HG02973 (cell line): ENCODE data around the gene HHATL.

Source experiments
- ATAC-seq: cut with Tn5 transposase; IDR thresholded peaks from one replicate; pipeline ENCODE4 v1.9.1; 2021; ENCODE audit warnings: moderate library complexity; ENCODE audit not compliant: unreplicated experiment

HHATL gene

DNA sequence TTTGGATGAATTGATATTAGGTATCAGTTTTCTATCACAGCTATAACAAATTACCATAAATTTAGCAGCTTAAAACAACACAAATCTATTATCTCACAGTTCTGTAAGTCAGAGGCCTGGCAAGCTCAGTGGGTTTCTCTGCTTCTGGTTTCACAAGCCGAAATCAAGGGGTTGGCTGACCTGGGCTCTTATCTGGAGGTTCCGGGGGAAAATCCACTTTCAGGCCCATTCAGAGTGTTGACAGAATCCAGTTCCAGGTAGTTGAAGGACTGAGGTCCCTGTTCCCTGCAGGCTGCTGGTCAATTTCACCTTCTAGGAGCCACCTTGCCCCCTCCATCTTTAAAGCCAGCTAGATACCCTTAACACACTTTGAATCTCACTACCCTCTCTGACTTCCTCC, 11.1 kb upstream of the HHATL start:
- ATAC-seq: no peak

DNA sequence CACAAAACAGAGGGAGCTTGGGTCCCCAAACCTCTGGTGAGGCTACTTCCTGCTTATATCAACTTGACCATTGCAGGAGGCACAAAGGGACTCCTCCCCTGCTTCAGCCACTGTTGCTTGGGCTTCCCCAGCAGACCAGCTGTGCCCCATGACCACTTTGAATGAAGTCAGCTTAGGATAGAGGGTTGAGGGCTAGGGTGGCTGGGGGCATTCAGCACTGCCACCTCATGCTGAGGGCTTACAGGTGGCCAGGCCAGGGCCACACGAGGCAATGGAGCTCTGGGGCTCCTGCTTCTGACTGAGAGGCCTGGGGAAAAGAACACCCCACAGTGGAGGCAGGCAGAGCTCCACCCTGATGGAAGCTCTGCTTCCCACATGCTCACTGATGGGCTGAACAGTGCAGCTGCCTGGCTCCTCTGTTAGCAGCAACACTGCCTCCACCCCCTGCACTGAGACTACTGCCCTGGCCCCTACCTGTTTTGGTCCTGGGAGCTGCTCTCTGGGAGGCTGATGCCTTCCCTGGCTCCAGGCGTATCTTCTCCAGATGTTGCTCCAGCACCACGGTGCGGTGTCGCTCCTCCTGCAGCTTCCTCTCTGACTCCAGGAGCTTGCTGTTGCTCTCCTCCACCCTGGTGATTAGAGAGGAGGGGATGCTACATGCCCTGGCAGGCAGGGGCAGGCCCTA, 10.2 kb upstream of the HHATL start:
- no peak for ATAC-seq

DNA sequence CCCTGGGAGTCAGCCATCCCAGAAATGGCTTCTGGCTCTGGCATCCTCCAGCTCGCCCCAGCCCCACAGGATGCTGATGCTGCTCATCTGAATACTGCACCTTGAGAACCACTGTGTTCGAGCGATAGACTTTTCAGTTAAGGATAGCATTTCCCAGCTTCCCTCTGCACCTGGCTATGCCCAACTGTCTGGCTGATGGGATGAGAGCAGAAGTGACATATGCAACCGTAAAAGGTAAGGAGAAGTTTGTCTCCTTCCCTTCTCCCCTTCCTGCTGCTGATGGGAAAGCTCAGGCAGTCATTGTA, 9.7 kb upstream of the HHATL start:
- no peak for ATAC-seq

DNA sequence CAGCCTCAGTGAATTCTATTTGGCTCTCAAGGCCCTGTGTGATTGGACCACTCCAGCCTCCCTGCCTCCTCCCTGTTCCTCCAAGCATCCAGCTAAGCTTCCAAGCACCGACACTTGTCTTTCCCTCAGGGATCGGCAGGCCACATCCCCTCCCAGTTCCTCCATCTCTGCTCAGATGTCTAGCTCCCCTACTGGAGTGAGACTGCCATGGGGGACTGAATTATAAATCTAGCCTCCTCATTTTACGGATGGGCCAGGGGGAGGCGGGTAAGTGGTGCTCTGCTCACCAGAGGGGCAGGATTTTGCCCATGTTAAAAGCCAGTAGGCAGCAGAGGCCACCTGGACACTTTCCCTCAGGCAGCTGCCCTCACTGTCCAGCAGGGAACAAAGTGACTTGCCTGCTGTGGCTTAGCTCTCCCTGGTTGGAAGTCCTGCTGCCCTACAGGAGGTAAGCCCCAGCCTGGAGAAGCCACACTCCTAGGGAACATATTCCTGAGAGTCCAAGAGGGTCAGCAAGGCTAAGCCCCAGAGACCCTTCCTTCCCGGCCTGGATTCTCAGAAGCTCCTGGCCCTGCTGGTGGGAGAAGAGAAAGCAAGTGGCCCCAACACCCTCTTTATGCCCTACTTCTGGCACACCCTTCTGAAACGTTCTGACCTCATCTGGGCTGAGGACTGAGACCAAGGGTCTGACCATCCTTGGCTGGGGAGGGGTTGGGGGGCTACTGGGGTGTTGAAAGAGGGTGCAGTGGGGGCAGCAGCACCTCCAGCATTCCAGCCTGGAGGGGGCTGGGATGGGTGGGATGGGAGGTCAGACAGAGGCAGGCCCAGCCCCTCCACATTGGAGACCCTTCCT, 9.1 kb upstream of the HHATL start:
- no peak for ATAC-seq

DNA sequence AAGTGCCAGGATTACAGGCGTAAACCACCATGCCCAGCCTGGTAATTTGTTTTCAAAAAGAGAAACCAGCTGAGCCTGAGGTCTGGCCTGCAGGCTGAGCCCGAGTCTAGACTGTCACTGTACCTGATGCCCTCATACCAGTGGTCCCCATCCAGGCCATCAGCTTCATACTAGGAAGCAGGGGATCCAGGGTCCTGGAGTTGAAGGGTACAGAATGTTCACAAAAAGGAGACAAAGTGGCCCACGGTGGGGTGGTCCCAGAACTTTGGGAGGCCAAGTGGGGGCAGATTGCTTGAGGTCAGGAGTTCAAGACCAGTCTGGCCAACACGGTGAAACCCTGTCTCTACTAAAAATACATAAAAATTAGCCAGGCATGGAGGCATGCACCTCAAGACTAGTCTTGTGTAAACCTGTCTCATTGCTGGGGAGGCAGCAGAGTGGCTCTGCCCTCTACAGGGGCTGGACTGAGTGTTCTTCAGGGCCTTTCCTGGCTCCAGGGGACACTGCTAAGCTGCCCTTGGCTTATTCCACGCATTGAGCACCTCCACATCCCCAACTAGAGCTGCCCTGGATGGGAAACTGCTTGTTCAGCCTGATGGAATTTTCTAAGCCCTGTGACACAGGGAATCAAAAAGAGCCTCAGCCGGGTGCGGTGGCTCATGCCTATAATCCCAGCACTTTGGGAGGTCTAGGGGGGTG, 7.9 kb upstream of the HHATL start:
- no peak for ATAC-seq

DNA sequence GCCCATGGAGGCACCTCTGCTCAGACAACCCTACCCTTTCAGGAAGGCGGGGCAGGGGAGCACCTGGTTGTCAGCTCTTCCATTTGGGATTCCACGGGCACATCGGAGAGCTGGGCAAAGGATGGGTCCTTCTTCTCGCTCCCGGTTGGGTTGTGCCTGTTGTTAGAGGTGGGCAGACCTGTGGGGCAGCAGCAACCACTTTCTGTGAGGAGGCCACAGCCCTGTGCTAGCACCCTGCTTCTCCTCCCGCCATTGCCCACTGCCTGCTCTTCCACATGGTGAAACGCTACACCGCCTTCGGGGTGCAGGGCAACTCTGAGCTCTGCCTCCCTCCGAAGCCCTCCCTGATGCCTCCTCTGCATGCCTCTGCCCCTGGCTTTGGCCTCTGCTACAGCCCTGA, 7.0 kb upstream of the HHATL start:
- ATAC-seq: no peak

DNA sequence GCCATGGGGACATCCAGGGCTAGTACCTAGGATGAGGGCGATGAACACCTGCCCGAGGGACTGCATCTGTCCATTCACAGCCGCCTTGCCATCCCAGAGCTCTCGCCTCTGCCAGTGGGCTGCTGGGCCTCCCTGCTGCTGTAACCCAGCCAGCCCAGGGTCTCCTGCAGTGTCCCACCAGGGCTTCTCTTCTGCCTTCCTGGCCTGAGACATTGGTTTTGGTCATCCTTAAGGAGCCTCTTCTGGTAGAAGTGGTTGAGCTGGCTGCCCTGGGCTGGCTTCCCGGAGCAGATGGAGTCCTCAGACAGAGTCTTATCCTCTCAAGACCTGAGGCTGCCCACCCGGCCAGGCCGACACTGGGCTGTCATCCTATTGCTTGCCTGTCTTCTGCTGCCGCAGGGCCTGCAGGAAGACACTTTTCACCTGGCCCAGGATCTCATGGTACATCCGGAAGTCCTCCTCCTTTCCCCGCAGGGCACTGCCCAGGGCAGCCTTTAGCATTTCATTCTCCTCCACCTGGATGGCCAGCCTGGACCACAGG, 6.1 kb upstream of the HHATL start:
- no peak for ATAC-seq

DNA sequence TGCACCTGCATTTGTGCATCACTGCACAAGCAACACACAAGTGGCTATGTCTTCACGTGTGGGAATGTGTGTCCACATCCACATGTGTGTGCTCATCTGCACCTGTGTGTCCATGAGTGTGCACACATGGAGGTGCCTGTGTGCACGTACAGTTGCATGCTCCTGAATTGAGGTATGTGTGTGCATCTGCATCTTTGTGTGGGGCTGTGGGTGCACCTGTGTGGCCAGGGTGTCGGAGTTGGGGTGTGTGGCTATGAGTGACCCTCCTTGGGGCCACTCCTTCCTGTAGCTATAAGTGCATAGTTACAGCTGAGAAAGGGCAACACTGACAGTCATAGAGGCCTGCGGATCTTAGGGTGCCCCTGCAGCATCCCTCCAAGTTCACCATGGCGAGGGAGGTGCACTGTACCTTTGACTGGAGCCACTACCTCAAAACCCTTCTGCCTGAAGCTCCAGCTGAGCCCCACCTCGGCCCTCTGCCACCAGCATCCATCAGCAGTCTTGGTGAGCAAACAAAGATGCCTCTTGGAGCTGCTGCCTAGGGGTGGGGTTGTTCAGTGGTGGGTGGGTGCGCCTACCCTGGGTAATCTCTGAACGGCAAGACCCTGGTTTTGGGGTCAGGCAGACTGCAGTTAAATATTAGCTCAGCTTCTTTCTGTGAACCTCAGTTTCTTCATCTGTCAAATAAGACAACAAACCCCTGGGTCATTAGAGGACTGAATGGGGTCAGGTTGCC, 5.2 kb upstream of the HHATL start:
- no peak for ATAC-seq

DNA sequence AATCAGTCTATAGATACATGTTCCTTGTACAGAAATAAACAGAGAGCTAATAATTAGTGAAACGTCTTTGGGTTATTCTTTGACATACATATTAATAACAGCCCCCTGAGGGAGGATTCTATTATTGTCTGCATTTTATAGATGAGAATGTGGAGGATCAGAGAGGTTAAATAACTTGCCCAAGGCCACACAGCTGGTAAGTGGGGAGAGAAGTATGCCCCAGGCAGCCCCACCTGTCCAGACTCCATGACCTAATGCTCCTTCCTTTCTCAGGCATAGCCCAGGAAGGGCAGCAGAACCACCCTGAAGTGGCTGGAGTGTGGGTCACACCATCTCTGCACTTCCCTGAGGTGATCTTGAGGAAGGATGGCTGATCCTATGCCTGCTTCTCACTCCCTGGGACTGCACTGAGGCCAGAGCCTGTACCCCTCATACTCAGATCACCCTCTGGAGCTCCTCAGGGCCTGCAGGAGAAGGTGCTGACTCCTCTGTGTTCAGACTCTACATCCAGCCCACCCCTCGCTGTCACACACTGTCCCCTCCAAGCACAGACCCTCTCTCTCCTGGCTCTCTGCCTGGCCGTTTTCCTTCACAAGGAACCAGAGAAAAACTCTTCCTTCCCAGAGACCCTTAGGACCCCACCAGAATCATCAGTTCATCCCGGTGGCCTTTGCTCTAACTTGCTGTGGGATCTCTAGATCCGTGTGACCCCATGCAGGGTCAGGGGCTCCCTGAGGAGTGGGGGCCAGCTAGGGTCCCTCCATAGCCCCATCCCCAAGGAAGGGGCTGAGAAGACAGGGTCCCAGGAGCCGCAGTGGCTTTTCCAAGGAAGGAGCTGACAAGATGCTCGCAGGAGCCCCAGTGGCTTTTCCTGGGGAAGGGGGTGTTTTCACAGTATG, 4.4 kb upstream of the HHATL start:
- ATAC-seq: no peak

DNA sequence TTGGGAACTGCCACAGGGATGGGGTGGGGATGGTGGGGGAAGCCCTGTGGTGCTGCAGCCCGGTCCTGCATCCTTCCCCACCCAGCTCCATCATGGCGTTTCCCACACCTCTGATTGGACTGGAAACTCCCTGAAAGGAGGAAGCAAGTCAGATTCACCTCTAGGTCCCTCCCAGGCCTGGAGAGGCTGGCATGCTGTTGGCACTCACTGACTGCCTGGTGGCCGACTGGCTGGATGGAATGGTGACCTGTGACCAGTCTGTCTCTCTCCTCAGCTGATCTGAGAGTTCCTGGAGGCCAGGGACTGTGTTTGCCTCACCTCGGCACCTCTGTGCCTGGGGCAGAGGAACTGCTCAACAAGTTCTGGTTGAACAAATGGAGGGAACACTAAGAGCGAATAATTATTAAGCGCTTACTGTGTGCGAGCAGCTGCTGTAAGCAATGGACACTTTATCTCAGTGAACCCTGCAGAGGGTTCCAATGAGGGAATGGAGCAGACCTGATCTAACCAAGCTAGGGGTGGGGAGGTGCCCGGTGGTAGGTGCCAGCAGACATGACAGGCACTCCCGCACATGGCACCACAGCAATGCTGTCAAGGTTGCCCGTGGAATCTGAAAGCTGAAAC, 3.5 kb upstream of the HHATL start:
- ATAC-seq: no peak

DNA sequence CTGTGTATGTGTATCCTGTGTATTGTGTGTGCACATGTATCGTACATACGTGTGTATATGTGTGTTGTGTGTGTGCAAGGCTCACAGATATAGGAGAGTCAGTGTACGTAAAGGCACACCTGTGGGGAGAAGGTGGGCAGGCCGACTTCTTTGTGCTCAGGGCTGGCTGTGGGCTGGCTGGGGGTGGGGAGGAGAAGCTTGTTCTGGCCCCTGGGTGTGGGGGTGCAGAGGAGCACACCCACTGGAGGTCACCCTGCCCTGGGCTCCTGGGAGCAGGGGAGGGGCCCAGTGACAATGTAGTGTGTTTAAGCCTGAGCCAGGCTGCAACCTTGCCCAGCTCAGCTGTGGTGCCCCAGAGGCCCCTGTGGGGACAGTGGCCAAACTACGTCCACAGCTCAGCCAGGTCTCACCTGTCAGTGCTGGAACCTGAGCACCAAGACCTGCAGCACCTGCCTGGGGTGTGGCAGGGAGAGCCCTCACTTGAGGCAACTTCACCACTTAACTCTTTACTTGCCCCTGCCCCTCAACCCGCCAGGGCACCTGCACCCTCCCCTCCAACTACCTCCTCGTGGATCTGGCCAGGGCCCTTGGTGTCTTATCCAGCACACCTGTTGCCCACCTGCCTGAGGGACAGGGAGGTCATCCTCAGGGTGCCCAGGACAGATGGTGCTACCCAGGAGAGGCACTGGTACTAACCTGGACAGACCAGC, 2.6 kb upstream of the HHATL start:
- ATAC-seq: no peak

DNA sequence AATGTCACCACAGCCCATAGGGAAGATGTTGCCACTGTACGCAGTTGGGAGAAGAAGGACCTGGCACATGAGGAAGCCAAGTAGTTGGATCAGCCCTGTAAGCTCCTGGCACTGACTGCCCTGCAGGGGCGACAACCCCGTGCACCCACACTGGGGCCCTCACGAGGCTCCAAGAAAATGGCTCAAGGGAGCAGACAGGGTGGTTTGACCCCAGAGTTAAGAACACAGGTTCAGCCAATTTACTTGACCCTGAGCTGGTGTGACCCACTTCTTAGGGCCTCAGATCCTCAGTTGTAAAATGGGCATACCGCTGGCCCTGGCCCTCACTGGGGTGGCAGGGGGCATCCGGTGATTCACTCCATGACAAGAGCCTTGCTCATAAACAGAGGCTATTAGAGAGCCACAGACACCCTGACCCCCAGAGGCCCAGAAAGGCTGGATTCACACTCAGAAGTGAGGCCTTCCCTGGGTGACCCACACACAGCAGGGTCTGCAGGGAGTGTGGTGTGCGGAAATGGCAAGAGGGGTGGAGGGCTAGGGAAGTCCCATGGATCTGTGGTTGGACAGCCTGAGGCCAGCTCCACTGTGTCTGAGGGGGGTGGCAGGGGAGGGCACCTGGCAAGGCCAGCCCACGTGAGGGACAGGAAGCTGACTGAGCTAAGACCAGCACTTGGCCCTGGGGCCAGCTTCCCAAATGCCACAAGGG, 1.7 kb upstream of the HHATL start:
- no peak for ATAC-seq

DNA sequence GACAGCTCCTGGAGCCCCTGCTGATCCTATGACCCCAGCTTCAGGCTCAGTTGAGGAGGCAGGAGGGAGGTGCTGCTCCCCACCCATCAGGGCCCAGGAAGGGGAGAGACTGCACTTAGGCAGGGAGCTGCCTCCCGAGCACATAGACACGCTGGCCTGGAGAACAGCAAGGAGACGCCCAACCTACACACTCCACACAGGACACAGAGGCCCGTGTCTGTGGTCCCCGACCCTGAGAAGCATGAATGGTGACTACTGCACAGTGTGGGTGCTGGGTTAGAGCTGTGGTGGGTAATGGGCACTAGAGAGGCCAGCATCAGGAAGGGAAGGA, 1.1 kb upstream of the HHATL start:
- no peak for ATAC-seq

DNA sequence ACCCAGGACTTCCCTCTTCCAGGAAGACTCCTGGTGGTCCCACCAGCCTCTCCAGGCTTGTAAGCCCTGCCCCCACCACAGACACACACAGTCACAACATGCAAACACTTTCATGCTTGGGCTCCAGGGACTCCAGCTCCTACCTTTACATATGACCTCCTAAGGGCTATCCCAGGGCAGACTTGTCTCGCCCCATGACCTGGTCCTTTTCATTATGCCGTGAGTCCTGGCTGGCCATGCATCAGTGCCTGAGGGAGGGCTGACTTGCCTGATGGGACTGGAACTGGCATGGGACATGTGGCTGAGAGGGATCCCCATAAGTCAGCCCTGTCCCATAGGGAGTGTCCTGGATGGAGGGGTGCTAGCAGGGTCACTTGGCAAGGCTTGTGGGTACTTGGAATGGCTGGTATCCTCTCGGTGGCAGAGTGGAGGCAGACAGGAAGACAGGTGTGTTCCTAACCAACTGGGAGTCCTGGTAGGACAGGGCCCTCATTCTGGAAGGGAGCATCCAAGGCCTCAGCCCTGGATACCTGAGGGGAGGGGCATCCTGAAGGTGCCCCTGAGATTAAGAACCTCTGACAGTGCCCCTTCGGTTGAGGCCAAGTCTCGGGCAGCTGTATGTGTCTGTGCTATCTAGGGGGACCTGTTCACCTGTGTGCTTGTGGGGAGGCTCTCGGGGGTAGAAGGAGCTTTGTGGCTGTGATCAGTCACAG, 540 bp upstream of the HHATL start:
- no peak for ATAC-seq

DNA sequence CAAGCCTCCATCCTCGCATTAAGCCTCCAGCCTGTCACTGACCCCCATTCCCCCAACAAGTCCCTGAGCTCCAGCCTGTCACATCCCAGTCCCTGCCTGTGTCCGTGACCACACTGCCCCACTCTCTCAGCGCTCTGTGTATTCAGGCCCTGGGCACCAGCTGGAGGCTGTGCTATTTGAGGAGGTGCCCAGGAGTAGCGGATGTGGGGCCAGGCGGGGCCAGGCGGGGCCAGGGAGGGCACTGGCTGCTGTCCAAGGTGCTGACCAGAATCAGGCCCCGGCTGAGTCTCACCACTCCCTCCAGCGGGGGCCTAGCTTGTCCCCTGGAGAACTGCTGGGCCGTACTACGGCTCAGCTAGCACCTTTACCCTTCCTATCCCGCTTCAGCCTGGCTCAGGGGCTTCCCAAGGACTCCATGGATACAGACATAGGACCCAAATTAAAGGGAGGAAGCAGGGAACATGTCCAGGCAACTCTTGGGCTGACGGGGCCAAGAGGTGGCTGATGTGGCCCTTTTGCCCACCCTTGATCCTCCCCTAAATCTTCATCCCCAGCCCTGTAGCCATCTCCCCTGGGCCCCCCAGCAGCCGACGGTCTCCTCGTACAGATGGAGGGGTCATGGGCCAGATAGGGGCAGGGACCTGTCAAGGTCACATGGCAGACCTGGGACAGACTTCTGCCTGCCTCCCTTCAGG, 1.1 kb downstream of the HHATL start:
- ATAC-seq: no peak

DNA sequence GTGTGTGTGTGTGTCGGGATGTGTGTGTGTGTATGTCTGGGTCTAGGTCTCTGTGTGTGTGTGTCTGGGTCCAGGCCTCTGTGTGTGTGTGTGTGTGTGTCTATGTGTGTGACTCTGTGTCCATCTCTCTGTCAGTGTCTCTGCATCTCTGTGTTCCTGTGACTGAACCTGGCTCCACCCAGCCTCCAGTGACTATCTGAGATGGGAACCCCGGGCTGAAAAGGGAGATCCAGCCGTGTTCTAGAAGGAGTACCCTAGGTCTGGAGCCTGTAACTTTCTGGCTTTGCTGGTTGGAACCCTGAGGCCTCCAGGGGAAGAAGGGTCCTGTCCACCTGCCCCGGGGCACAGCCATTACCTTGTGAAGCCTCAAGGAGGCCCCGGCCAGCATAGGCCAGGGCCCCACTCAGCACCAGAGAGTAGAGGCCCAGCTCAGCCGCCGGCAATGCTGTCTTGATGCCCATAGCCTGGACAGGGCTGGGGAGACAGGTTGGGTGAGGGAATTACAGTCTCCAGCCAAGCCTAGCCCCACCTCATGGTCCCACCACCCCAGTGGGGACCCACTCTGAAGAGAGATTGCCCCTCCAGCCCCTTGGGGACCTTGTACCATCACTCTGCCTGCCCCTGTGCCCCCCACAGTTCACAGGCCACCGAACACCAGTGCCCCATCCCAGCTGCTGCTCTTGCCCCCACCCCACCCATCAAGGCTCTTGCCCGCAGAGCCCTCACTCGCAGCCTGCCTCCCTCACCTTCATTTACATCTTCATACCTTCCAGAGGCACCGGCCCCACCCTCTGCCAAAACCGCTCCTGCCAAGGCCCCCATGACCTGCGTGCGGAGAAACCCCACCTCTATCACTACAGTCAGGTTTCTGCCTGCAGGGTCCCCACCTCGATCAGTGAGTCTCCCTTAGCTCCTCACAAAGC, 2.0 kb downstream of the HHATL start:
- no peak for ATAC-seq
